ENCODE data around the gene FASN.
"Not testable (repeated sequence)": the region's sequence is repeated elsewhere in the genome, so short reads cannot be mapped to it uniquely, and the experiment has no call there.

FASN gene

DNA sequence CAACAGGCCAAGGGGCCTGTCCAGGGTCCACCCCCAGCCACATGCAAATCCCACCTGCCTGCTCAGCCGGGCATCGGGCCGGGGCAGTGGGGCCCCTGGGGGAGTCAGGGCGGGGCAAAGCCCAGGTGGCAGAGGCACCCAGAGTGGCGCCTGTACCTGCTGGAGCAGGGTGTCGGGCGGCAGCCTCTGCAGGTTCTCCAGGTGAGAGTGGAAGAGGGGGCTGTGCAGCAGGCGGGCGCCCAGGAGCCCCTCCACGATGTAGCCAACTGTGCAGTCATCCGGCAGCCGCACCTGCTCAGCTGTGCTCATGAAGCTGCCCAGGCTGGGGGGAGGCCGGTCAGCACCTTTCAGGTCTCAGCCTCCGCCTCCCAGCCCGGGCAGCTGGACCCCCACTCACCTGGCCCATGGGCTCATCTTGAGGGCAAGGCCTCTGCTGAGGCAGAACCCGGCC, 48.5 kb downstream of the FASN start:
- no peak overlapping the region for H3K4me3 Mint-ChIP-seq

DNA sequence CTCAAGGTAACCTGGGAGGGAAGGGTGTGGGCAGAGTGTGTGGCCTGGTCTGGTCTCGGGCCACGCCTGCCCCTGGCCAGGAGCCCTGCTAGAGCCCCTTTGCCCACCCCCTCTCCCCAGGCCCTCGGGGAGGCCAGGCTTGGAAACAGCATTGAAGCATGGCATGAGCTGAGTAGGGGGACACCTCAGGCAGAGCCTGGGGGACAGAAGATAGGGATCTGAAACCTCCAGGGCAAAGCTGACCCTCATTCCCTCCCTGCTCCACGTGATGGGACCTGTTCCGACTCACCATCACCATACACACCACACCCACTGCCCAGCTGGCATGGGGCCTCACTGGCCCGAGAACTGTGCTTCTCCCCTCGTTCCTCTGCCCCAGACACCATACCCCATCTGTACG, 48.9 kb downstream of the FASN start:
- Mint-ChIP-seq H3K27me3 (no peaks in the 10 kb centered on the region), H3K9me3 (no peaks in the 10 kb centered on the region), H3K4me1 (peaks cover 5% of the 10 kb centered on the region), H3K4me3 (no peak overlapping the region), H3K36me3 (ENCODE audit: insufficient read depth) (peaks cover 3% of the 10 kb centered on the region), H3K27ac (ENCODE audit: low read depth) (no peak overlapping the region)
- ATAC-seq (replicated peaks; ENCODE audit: extremely low read depth, poor library complexity, severe bottlenecking), result no peak
- no peak for DNase-seq (ENCODE audit: low spot score in 2 of 2)

More for the DNA sequence above, 48.5 kb downstream of the FASN start:
- DNase-seq (ENCODE audit: low spot score in 2 of 2) (no peak), ATAC-seq (replicated peaks; ENCODE audit: extremely low read depth, poor library complexity, severe bottlenecking) (no peak)
- Mint-ChIP-seq H3K4me1 (peaks cover 5% of the 10 kb centered on the region), H3K27me3 (no peaks in the 10 kb centered on the region), H3K9me3 (no peaks in the 10 kb centered on the region), H3K27ac (ENCODE audit: low read depth) (no peak overlapping the region), H3K36me3 (ENCODE audit: insufficient read depth) (peaks cover 3% of the 10 kb centered on the region)

DNA sequence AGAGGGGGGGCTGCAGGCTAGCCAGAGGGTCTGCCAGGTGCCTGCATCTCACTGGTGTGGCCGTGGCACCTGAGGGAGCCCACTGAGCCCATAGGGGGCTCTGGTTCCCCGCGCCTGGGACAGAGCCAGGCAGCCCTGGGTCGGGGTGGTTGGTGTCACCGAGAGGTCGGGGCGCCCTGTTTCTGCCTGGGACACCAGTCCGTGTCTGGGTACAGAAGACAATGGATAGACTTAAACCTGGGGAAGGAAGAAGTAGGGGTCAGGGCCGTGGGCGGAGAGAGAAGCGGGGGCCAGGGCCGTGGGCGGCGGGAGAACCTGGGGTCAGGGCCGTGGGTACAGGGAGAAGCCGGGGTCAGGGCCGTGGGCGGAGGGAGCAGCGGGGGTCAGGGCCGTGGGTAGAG, 49.5 kb downstream of the FASN start:
- no peaks in the 10 kb centered on the region for H3K9me3 Mint-ChIP-seq
- ATAC-seq (replicated peaks; ENCODE audit: extremely low read depth, poor library complexity, severe bottlenecking) (no peak), DNase-seq (ENCODE audit: low spot score in 2 of 2) (no peak)
- peaks cover 5% of the 10 kb centered on the region for H3K4me1 Mint-ChIP-seq
- H3K36me3 Mint-ChIP-seq (ENCODE audit: insufficient read depth), result peaks cover 3% of the 10 kb centered on the region
- H3K27me3 Mint-ChIP-seq, result no peaks in the 10 kb centered on the region
- H3K27ac Mint-ChIP-seq (ENCODE audit: low read depth), result peak overlapping the region; percentile 80
- no peak overlapping the region for H3K4me3 Mint-ChIP-seq

DNA sequence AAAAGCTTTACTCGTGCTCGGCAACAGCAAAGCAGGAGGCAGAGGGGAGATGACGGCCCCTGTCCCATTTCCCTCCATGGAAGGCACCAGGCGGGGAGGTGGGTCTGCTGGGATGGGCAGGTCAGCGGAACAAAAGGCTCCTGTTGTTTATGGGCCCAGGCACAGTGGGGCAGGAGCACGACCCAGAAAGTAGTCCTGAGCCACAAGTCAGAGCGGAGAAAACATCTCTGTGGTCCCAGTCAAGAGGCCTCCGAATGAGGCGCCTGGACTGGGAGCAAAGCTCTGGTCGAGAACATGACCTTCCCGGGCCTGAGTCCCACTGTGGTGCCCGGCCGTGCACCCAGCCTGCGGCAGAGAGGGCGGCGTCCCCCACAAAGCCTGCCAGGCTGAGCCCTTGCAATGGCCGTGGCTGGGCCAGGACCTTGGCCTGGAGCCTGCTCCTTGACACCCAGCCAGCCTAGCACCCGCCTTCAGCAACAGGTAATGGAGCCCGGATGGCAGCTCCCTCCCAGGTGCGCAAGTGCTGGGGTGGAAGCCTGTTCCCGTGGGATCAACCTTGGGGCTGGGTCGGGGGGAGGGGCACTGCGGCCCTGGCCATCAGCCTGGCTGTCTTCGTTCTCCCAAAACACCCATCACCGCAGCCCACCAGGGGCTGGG, 50.0 kb downstream of the FASN start:
- Mint-ChIP-seq H3K9me3 (no peaks in the 10 kb centered on the region), H3K36me3 (ENCODE audit: insufficient read depth) (peaks cover 3% of the 10 kb centered on the region), H3K4me3 (no peak overlapping the region), H3K27ac (ENCODE audit: low read depth) (peak overlapping the region; percentile 80), H3K4me1 (peaks cover 5% of the 10 kb centered on the region), H3K27me3 (no peaks in the 10 kb centered on the region)
- ATAC-seq (replicated peaks; ENCODE audit: extremely low read depth, poor library complexity, severe bottlenecking) (no peak), DNase-seq (ENCODE audit: low spot score in 2 of 2) (no peak)

DNA sequence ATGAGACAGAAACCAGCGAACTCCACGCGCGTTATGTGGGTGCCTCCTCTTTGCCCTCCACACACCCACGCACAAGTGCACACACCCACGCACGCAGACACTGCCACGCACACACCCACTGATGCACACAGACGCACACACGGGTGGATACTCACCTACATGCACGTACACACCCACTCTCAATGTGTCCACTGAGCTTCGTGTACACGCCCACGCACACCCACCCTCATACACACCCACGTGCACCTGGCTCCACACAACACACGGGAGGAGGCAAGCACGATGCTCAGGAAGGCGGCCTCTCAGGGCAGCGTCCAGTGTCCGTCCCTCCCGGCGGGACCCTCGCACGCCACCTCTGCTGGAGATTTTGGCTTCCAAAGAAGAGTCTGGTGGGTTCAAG, 50.7 kb downstream of the FASN start:
- Mint-ChIP-seq H3K27me3 (no peaks in the 10 kb centered on the region), H3K27ac (ENCODE audit: low read depth) (no peak overlapping the region), H3K4me3 (no peak overlapping the region), H3K4me1 (peaks cover 5% of the 10 kb centered on the region), H3K36me3 (ENCODE audit: insufficient read depth) (peaks cover 3% of the 10 kb centered on the region), H3K9me3 (no peaks in the 10 kb centered on the region)
- no peak for DNase-seq (ENCODE audit: low spot score in 2 of 2)
- no peak for ATAC-seq (replicated peaks; ENCODE audit: extremely low read depth, poor library complexity, severe bottlenecking)

DNA sequence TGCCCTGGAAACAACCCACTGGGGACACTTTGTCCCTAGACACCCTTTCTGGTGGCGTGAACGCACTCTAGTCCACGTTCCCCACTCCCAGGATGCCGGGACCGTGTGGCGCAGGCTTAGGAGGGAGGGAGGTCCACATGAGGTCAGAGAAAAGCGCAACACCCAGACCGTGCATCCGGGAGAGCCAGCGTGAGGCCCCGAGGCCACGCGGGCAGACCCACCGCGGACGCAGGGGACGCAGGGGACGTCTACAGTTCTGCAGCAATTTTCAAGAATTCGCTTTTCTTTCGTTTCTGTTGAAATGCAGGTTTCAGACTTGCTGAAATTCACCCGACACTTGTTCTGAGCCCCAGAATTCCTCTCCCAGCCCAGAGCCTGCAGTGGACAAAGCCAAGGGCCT, 51.1 kb downstream of the FASN start:
- Mint-ChIP-seq H3K9me3 (no peaks in the 10 kb centered on the region), H3K27ac (ENCODE audit: low read depth) (no peak overlapping the region), H3K36me3 (ENCODE audit: insufficient read depth) (peaks cover 3% of the 10 kb centered on the region), H3K4me3 (no peak overlapping the region), H3K4me1 (peaks cover 5% of the 10 kb centered on the region), H3K27me3 (no peaks in the 10 kb centered on the region)
- ATAC-seq (replicated peaks; ENCODE audit: extremely low read depth, poor library complexity, severe bottlenecking), result no peak
- DNase-seq (ENCODE audit: low spot score in 2 of 2), result no peak

DNA sequence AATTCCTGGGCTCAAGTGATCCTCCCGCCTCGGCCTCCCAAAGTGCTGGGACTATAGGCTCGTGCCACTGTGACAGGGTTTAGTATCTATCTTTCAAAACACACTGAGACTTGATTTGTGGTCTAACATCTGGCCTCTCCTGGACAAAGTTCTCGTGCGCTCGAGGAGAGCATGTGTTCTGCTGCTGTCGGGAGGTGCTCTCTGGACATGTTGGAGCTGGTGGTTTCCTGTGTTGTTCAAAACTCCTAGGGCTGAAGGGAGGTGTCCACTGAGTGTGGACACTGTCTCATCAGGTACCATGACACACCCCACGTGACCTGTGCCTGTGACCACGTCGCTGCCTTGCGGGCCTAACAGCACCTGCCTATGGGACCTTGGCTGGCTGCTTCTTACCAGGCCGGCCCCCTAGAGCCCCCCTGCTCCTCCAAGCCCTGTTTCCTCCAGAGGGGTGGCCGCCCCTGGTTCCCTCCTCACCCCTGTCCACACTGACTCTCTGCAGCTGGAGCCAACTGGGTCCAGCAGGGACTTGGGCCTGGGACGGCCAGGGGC, 52.0 kb downstream of the FASN start:
- no peak overlapping the region for H3K27ac Mint-ChIP-seq (ENCODE audit: low read depth)
- H3K27me3 Mint-ChIP-seq, result no peaks in the 10 kb centered on the region
- DNase-seq (ENCODE audit: low spot score in 2 of 2) (no peak), ATAC-seq (replicated peaks; ENCODE audit: extremely low read depth, poor library complexity, severe bottlenecking) (no peak)
- H3K4me3 Mint-ChIP-seq, result no peak overlapping the region
- H3K4me1 Mint-ChIP-seq, result peaks cover 4% of the 10 kb centered on the region
- no peaks in the 10 kb centered on the region for H3K9me3 Mint-ChIP-seq
- peaks cover 3% of the 10 kb centered on the region for H3K36me3 Mint-ChIP-seq (ENCODE audit: insufficient read depth)

DNA sequence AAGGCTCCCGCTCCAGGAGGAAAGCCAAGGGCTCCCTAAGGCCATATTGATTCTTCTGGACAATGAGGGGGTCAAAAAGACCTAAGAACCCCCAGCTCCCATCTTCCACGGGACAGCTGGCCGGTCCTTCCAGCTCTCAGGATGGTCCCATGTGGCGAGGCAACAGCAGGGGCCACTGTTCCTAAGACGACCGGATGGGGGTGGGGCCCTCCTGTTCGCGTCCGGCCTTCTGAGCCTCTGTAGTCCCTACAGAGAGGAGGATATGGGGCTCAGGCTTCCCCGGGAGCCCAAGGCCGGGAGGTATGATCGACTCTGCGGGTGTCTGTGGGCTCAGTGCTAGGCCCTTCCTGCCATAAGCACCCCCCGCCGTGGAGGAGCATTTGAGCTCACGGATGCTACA, 54.5 kb downstream of the FASN start:
- Mint-ChIP-seq H3K27ac (ENCODE audit: low read depth) (no peak overlapping the region), H3K27me3 (no peaks in the 10 kb centered on the region), H3K4me1 (no peaks in the 10 kb centered on the region), H3K9me3 (no peaks in the 10 kb centered on the region), H3K36me3 (ENCODE audit: insufficient read depth) (peaks cover 3% of the 10 kb centered on the region), H3K4me3 (no peak overlapping the region)
- DNase-seq (ENCODE audit: low spot score in 2 of 2), result no peak
- no peak for ATAC-seq (replicated peaks; ENCODE audit: extremely low read depth, poor library complexity, severe bottlenecking)

DNA sequence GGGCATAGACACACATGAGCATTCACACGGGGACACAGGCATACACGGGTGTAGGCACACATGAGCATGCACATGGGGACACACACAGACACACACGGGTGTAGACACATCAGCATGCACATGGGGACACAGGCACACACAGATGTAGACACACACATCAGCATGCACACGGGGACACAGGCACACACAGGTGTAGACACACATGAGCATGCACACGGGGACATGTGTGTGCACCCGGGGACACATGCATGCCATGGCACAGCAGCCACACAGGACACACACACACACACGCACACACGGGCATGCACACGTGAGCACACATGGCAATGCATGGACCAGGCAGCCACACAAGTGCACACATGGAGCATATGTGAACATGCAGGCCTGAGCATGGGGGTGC, 55.4 kb downstream of the FASN start:
- DNase-seq (ENCODE audit: low spot score in 2 of 2), result no peak
- Mint-ChIP-seq H3K9me3 (no peaks in the 10 kb centered on the region), H3K27me3 (no peaks in the 10 kb centered on the region), H3K27ac (ENCODE audit: low read depth) (no peak overlapping the region), H3K4me3 (no peak overlapping the region), H3K36me3 (ENCODE audit: insufficient read depth) (peaks cover 3% of the 10 kb centered on the region), H3K4me1 (peaks cover 5% of the 10 kb centered on the region)
- ATAC-seq (replicated peaks; ENCODE audit: extremely low read depth, poor library complexity, severe bottlenecking), result no peak

DNA sequence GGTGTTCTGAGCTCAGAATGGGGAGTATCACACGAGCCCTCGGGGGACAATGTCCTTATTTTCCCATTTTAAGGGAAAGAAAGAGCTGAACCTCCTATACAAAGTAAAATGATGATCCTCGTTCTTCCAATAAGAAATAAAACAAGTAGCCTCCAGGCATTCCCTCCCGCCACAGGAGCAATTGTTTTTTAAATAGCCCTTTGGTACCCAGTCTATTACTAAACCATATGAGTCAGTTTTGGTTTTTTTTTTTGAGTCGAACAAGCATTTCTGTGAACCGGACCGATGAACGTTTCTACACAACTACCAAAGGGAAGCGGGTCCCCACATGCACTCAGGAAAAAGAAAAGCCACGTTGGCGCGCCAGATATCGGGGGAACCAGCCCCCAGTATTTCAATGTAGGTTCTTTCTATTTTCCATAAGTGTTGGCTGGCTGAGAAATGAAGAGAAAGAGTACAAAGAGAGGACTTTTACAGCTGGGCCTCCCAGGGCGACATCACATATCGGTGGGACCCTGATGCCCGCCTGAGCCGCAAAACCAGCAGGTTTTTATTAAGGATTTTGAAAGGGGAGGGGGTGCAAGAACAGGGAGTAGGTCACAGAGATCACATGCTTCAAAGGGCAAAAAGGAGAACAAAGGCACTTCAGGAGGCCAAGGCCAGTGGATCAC, 56.8 kb downstream of the FASN start:
- Mint-ChIP-seq H3K27me3 (no peaks in the 10 kb centered on the region), H3K27ac (ENCODE audit: low read depth) (no peak overlapping the region), H3K36me3 (ENCODE audit: insufficient read depth) (peaks cover 2% of the 10 kb centered on the region), H3K4me3 (no peak overlapping the region), H3K4me1 (peaks cover 9% of the 10 kb centered on the region), H3K9me3 (no peaks in the 10 kb centered on the region)
- ATAC-seq (replicated peaks; ENCODE audit: extremely low read depth, poor library complexity, severe bottlenecking) (no peak), DNase-seq (ENCODE audit: low spot score in 2 of 2) (no peak)

DNA sequence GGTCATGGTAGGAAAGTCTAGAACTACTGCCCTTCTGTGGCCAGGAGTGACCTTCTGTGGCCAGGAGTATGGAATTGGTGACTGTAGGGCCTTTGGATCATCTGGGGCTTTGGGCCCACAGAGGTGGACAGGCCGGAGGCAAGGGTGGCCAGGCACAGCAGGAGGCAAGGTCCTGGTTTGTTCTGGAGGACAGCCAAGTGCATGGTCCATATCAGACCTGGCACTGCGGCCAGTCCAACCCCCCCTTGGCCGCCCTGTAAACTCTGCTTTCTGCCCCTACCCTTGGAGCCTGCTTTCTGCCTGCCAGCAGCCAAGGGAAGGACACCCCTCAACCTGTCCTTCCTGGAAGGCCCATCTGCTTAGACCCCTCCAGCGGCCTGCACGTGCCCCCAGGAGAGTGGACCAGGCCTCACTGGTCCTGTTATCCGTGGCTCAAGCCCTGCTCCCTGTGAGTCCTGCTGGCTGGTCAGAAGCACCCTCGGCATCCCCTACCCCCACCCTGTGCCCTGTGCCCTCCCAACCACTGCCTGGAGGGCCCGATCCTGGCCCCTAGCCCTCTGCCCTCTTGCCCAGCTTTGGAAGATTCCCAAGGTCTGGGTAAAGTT, 58.2 kb downstream of the FASN start:
- Mint-ChIP-seq H3K36me3 (ENCODE audit: insufficient read depth) (peaks cover 2% of the 10 kb centered on the region), H3K27me3 (no peaks in the 10 kb centered on the region), H3K9me3 (no peaks in the 10 kb centered on the region), H3K27ac (ENCODE audit: low read depth) (no peak overlapping the region), H3K4me1 (peaks cover 9% of the 10 kb centered on the region), H3K4me3 (no peak overlapping the region)
- no peak for DNase-seq (ENCODE audit: low spot score in 2 of 2)
- ATAC-seq (replicated peaks; ENCODE audit: extremely low read depth, poor library complexity, severe bottlenecking), result no peak

DNA sequence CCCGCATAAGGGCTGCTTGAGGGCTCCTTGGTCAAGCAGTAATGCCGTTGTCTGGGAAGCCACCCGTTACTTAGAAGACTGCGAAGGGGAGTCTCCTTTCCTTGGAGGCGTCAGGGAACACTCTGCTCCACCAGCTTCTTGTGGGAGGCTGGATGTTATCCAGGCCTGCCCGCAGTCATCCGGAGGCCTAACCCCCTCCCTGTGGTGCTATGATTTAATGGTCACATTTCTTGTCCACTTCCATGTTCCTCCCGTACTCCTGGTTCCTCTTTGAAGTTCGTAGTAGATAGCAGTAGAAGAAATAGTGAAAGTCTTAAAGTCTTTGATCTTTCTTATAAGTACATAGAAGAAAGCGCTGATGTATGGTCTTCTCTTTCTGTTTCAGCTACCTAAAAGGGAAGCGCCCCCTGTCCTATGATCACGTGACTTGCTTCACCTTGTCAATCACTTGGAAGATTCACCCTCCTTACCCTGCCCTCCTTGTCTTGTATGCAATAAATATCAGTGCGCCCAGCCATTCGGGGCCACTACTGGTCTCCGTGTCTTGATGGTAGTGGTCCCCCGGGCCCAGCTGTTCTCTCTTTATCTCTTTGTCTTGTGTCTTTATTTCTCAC, 59.1 kb downstream of the FASN start:
- ATAC-seq (replicated peaks; ENCODE audit: extremely low read depth, poor library complexity, severe bottlenecking); H3K4me3 Mint-ChIP-seq; H3K36me3 Mint-ChIP-seq (ENCODE audit: insufficient read depth); H3K9me3 Mint-ChIP-seq; H3K27ac Mint-ChIP-seq (ENCODE audit: low read depth); DNase-seq (ENCODE audit: low spot score in 2 of 2); H3K27me3 Mint-ChIP-seq; H3K4me1 Mint-ChIP-seq: not testable (repeated sequence)

DNA sequence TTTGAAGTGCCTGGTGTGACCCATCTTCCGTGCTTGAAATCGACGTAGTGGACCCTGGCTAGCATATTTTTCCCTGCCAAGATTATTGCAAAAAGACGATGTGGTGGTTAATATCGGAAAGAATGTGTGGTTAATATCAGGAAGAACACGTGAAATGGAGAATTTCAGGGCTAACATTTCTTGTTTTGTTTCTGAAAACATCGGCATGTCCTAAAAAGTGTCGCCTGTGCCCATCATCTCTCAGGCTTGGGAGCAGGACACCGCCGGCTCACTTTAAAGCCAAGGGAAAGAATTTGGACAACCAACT, 60.2 kb downstream of the FASN start:
- peak overlapping the region; percentile 84 for H3K4me3 Mint-ChIP-seq
- H3K36me3 Mint-ChIP-seq (ENCODE audit: insufficient read depth), result no peaks in the 10 kb centered on the region
- H3K9me3 Mint-ChIP-seq, result no peaks in the 10 kb centered on the region
- H3K4me1 Mint-ChIP-seq, result peaks cover 9% of the 10 kb centered on the region
- ATAC-seq (replicated peaks; ENCODE audit: extremely low read depth, poor library complexity, severe bottlenecking) (no peak), DNase-seq (ENCODE audit: low spot score in 2 of 2) (no peak)
- H3K27me3 Mint-ChIP-seq, result no peaks in the 10 kb centered on the region
- peak overlapping the region; percentile 75 for H3K27ac Mint-ChIP-seq (ENCODE audit: low read depth)

Data from central memory CD8-positive, alpha-beta T cell (primary cell).